ENCODE measurements around the gene SNAPC2.

DNA sequence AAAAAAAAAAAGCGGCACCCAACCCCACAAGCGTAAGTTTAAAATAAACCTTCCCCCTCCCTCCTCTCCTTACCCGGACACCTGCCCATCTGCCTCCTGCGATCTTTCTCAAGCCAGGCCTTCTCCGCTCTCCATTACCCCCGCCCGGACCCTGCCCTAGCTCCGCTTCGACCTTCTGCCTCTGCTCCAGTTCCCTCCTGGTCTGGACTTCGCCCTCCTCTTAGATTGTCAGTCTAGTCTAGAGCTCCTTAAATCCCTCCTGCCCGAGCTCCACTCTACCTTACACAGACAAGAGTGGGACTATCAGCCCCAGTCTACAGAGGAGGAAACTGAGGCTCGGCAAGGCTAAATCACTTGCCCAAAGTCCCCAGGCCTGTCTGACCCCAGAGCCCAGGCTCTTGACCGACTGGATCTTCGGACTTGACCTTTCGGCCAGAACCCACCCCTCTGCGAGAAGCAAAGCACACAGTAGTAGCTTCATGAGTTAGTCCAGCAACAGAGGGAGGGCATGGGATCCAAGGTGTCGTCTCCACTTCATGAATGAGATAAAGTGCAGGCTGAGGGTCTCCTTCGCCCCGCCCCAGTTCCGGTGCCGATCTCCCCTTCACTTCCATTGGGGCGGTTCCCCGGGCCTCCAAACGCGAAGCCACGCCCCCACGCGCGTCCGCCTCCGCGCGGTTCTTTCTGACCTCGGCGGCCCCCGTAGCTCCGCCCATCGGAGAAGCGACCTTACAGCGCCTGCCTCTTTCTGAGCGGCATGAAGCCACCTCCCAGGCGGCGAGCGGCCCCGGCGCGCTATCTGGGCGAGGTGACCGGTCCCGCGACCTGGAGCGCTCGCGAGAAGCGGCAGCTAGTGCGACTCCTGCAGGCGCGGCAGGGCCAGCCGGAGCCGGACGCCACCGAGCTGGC, at the start of gene SNAPC2:
- TF ChIP-seq, protein P1, sequence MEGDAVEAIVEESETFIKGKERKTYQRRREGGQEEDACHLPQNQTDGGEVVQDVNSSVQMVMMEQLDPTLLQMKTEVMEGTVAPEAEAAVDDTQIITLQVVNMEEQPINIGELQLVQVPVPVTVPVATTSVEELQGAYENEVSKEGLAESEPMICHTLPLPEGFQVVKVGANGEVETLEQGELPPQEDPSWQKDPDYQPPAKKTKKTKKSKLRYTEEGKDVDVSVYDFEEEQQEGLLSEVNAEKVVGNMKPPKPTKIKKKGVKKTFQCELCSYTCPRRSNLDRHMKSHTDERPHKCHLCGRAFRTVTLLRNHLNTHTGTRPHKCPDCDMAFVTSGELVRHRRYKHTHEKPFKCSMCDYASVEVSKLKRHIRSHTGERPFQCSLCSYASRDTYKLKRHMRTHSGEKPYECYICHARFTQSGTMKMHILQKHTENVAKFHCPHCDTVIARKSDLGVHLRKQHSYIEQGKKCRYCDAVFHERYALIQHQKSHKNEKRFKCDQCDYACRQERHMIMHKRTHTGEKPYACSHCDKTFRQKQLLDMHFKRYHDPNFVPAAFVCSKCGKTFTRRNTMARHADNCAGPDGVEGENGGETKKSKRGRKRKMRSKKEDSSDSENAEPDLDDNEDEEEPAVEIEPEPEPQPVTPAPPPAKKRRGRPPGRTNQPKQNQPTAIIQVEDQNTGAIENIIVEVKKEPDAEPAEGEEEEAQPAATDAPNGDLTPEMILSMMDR (IDR thresholded peaks at IDR 0.05; ENCODE audit: low read length): no peak
- TF ChIP-seq EZH2phosphoT487 (IDR thresholded peaks at IDR 0.05; ENCODE audit: low read length): no peak
- no peak for TF ChIP-seq EZH2 (optimal IDR thresholded peaks at IDR 0.05; ENCODE audit: low read depth, low read length)
